ENCODE measurements around the gene CMTM5. TPM values are rescaled to one million over a fixed set of nuclear protein-coding genes. Genes with fewer than 3 reads are reported as not detected.

CMTM5 gene
- total and polyA plus RNA-seq, 2 donors (not counting 3 experiments of a cell fraction or from before 2014, with no cell fraction given), result not detected

DNA sequence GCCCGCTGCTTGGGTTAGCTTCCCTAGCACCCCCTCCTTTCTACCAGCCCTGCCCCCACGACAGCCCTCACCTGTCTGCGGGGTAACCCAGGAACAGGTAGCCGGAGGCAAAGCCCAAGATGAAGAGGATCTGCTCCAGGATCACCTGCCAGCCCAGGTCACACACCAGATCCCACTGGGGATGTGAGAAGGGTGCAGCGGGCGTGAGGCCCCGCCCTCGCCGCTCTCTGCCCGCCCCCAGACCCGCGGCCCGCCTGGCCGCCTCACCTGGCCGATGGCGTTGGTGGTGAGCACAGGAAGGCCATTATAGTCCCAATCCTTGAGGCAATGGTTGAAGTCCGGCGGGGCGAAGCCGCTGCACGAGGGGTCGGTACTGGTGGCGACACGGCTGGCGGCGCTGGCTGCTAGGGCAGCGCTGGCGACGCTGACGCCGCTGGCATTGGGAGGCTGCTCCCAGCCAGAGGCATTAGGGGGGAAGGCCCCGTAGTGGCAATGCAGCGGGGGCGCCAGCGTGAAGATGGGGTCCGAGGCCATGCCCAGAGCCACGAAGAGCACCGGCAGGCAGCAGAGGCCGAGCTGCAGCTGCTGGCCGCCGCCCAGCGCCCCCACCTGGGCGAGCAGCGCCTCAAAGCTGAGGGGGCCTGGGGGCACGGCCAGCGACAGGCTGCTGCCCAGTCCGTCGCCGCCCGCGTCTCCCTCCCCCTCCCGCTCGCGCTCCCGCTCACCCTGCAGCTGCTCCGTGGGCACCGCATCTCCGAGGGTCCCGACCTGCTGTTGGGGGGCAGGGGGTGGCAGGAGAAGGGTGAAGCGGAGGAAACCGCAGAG, 25.0 kb upstream of the CMTM5 start:
- BruUV-seq (replicated peaks), result no TSS peak
- Histone ChIP-seq H2AFZ (ENCODE audit: low read depth, low read length) (peak overlapping the region; percentile 50), H3K27me3 (ENCODE audit: control insufficient read depth in 2 of 2, insufficient read depth in 2 of 2, low read length in 2 of 2) (peaks cover 32 to 36% of the 10 kb centered on the region in 2 experiments), H4K20me1 (replicated peaks; ENCODE audit: control insufficient read depth, extremely low read depth, insufficient read depth, low read length) (no peaks in the 10 kb centered on the region), H3K9me3 (replicated peaks; ENCODE audit: control insufficient read depth, insufficient read depth, low read length) (no peaks in the 10 kb centered on the region), H3K9ac (replicated peaks; ENCODE audit: extremely low read depth, insufficient read depth, low read length) (no peak overlapping the region), H3K4me1 (ENCODE audit: control insufficient read depth, extremely low read depth, insufficient read depth, low read length) (no peaks in the 10 kb centered on the region), H3K36me3 (ENCODE audit: control insufficient read depth in 2 of 2, extremely low read depth in 1 of 2, insufficient read depth in 2 of 2, low read length in 2 of 2) (no peaks in the 10 kb centered on the region), H3K9me1 (replicated peaks; ENCODE audit: control insufficient read depth, extremely low read depth, insufficient read depth, low read length) (no peaks in the 10 kb centered on the region), H3K4me2 (ENCODE audit: insufficient read depth, low read length) (no peak overlapping the region), H3K79me2 (ENCODE audit: control insufficient read depth, insufficient read depth, low read length) (no peaks in the 10 kb centered on the region), H3K4me3 (replicated peaks in 1 of 3; ENCODE audit: insufficient read depth in 1 of 3, low read depth in 1 of 3, low read length in 3 of 3) (peak overlapping the region in 1 of 3 experiments; percentile 45), H3K27ac (ENCODE audit: insufficient read depth, low read depth, low read length) (no peak overlapping the region)
- DNase-seq (ENCODE audit: low read depth, low spot score), result no peak
- intact Hi-C loops (cut with micrococcal nuclease), result no loop called here
- TF ChIP-seq JUN (IDR thresholded peaks at IDR 0.05; ENCODE audit: borderline replicate concordance, insufficient read depth, insufficient read length, low read depth), result no peak
- no peak for TF ChIP-seq MYC (IDR thresholded peaks at IDR 0.05; ENCODE audit: low read depth, low read length)
- TF ChIP-seq, protein P1, sequence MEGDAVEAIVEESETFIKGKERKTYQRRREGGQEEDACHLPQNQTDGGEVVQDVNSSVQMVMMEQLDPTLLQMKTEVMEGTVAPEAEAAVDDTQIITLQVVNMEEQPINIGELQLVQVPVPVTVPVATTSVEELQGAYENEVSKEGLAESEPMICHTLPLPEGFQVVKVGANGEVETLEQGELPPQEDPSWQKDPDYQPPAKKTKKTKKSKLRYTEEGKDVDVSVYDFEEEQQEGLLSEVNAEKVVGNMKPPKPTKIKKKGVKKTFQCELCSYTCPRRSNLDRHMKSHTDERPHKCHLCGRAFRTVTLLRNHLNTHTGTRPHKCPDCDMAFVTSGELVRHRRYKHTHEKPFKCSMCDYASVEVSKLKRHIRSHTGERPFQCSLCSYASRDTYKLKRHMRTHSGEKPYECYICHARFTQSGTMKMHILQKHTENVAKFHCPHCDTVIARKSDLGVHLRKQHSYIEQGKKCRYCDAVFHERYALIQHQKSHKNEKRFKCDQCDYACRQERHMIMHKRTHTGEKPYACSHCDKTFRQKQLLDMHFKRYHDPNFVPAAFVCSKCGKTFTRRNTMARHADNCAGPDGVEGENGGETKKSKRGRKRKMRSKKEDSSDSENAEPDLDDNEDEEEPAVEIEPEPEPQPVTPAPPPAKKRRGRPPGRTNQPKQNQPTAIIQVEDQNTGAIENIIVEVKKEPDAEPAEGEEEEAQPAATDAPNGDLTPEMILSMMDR (IDR thresholded peaks at IDR 0.05; ENCODE audit: extremely low read depth in 1 of 2, insufficient read depth in 1 of 2, low read depth in 1 of 2, low read length in 2 of 2), result peak in 1 of 2 donors; percentile 8
- peak; percentile 83 for TF ChIP-seq EZH2 (IDR thresholded peaks at IDR 0.05; ENCODE audit: borderline replicate concordance, low read depth, low read length, severe bottlenecking)
- ChIA-PET CTCF (interaction anchor here (0.6 to 1.9 kb wide), 6 partner anchors 17 to 289 kb away, joined by 3 to 7 read pairs (median 4); no protein-coding TSS in a partner anchor), POLR2A (no interaction called here)
- dilution Hi-C loops (cut with MboI; ENCODE audit: extremely low pct_ligation_motif_present, low sequenced_read_pairs), result no loop called here
- no peak for FAIRE-seq
